B cell (primary cell): ENCODE measurements around the gene RER1. TPM values are rescaled to one million over a fixed set of nuclear protein-coding genes. Genes with fewer than 3 reads are reported as not detected.

Source experiments
- ATAC-seq: fragments of 200-7000 bp; cut with Tn5 transposase; one replicate; pipeline ENCODE4 v1.10.0; 2021; ENCODE audit warnings: low read depth, mild to moderate bottlenecking, moderate number of reproducible peaks, moderate library complexity
- CTCF ChIA-PET: fragments of 350-600 bp; sonication (Branson Sonifier 250); formaldehyde crosslinking; loops from one replicate; lab custom pipeline; 2021; ENCODE audit warnings: antibody characterized with exemption, inconsistent platforms; lab: Charles Lee
- POLR2A ChIA-PET: fragments of 350-600 bp; sonication (Branson Sonifier 250); formaldehyde crosslinking; loops from one replicate; lab custom pipeline; 2021; ENCODE audit warnings: antibody characterized with exemption; lab: Charles Lee
- DNase-seq: peaks from one replicate; pipeline ENCODE4 v3.0.0; 2013
- H2AFZ ChIP-seq: 2 replicates; pipeline ENCODE4 v1.6.1; 2012; ENCODE audit warnings: mild to moderate bottlenecking, low read depth, low read length; ENCODE audit not compliant: insufficient read depth, poor library complexity, severe bottlenecking
- H3K27ac ChIP-seq, 2 donors: 1 replicate in 1 of 2; 2 replicates in 1 of 2; pipeline ENCODE4 v1.5.1; 2012 to 2013; ENCODE audit warnings: low read length in 2 of 2, mild to moderate bottlenecking in 2 of 2, moderate library complexity in 1 of 2
- H3K27me3 ChIP-seq, 4 experiments: fragments of 200-600 bp in 1 of 4; sonication (generic) in 1 of 4; replicated peaks in 1 of 4; 1 replicate in 2 of 4; 2 replicates in 2 of 4; pipeline versions ENCODE4 v1.6.1 to v1.7.0; 2013 to 2016; ENCODE audit warnings: low read length in 3 of 4, mild to moderate bottlenecking in 2 of 4, mixed read lengths in 1 of 4, moderate library complexity in 1 of 4; ENCODE audit not compliant: insufficient read depth in 4 of 4, control insufficient read depth in 3 of 4; ENCODE audit errors: control extremely low read depth in 1 of 4
- H3K36me3 ChIP-seq, 2 experiments: replicated peaks in 1 of 2; 1 replicate in 1 of 2; 2 replicates in 1 of 2; pipeline versions ENCODE4 v1.6.1 to v1.7.1; 2013; ENCODE audit warnings: low read length in 1 of 2; ENCODE audit not compliant: insufficient read depth in 2 of 2, control insufficient read depth in 1 of 2; ENCODE audit errors: control extremely low read depth in 1 of 2, extremely low read depth in 1 of 2
- H3K4me1 ChIP-seq, 2 donors: fragments of 200-600 bp in 1 of 2; sonication (generic) in 1 of 2; 1 replicate in 1 of 2; 2 replicates in 1 of 2; pipeline versions ENCODE4 v1.5.1 to v1.6.1; 2013 to 2017; ENCODE audit warnings: low read length in 2 of 2; ENCODE audit not compliant: control insufficient read depth in 2 of 2, insufficient read depth in 2 of 2
- H3K4me2 ChIP-seq: replicated peaks from 2 replicates; pipeline ENCODE3; 2012; ENCODE audit warnings: mild to moderate bottlenecking, low read depth, low read length; ENCODE audit not compliant: poor library complexity, severe bottlenecking
- H3K4me3 ChIP-seq, 5 experiments: fragments of 200-600 bp in 1 of 5; sonication (generic) in 1 of 5; 1 replicate in 3 of 5; 2 replicates in 2 of 5; pipeline versions ENCODE4 v1.5.1 to v1.7.0; 2011 to 2016; ENCODE audit warnings: low read length in 4 of 5, mild to moderate bottlenecking in 4 of 5, low read depth in 2 of 5, control low read depth in 1 of 5, moderate library complexity in 1 of 5; ENCODE audit not compliant: insufficient read depth in 1 of 5; ENCODE audit errors: control extremely low read depth in 1 of 5, extremely low read depth in 1 of 5
- H3K79me2 ChIP-seq: fragments of 200-600 bp; sonication (generic); one replicate; pipeline ENCODE4 v1.6.0; 2016; ENCODE audit warnings: low read length; ENCODE audit not compliant: control insufficient read depth, insufficient read depth
- H3K9ac ChIP-seq: fragments of 200-600 bp; sonication (generic); 2 replicates; pipeline ENCODE4 v1.6.1; 2017; ENCODE audit warnings: mild to moderate bottlenecking, low read length, moderate library complexity
- H3K9me3 ChIP-seq, 3 donors: one replicate each; pipeline versions ENCODE4 v1.6.1 to v1.7.1; 2013; ENCODE audit warnings: low read length in 2 of 3; ENCODE audit not compliant: control insufficient read depth in 2 of 3, insufficient read depth in 1 of 3; ENCODE audit errors: control extremely low read depth in 1 of 3
- H4K20me1 ChIP-seq: 2 replicates; pipeline ENCODE4 v1.6.0; 2012; ENCODE audit warnings: mild to moderate bottlenecking, low read length; ENCODE audit not compliant: insufficient read depth, control insufficient read depth, poor library complexity, severe bottlenecking
- H3K27ac Mint-ChIP-seq: one replicate; pipeline ENCODE4 v1.8.0; 2021; ENCODE audit warnings: mixed read lengths
- H3K27me3 Mint-ChIP-seq: one replicate; pipeline ENCODE4 v1.8.0; 2021; ENCODE audit warnings: mixed read lengths
- H3K4me1 Mint-ChIP-seq: one replicate; pipeline ENCODE4 v1.8.0; 2021; ENCODE audit warnings: mixed read lengths
- H3K4me3 Mint-ChIP-seq: one replicate; pipeline ENCODE4 v1.8.0; 2021; ENCODE audit warnings: mixed read lengths
- H3K9me3 Mint-ChIP-seq: one replicate; pipeline ENCODE4 v1.8.0; 2022; ENCODE audit warnings: mixed read lengths; ENCODE audit not compliant: insufficient read depth
- EZH2 ChIP-seq: IDR thresholded peaks from 2 replicates; pipeline ENCODE4 v1.6.1; 2012; ENCODE audit warnings: borderline replicate concordance, low read depth, mild to moderate bottlenecking, moderate library complexity, low read length; ENCODE audit not compliant: insufficient read depth, poor library complexity, severe bottlenecking
- WGBS: methylation state at CpG from one replicate; pipeline ENCODE4 v1.1.5; 2013; ENCODE audit warnings: missing lambda C conversion rate; ENCODE audit not compliant: insufficient coverage; 5-methylcytosine and 5-hydroxymethylcytosine counted together
- intact Hi-C: fragments of 100-400 bp; cut with micrococcal nuclease; formaldehyde crosslinking; loops from one replicate; pipeline ENCODE4 v1.10.0; 2022
- polyA plus RNA-seq: library from polyadenylated mRNA; depleted of rRNA; stranded (reverse); fragments of >200 nt; gene quantifications from 2 replicates; pipeline ENCODE4 v1.2.3, GENCODE V29; 2012
- total RNA-seq, 2 donors: library from RNA; stranded (reverse); fragments of 120-200 nt in 1 of 2; gene quantifications; 1 replicate in 1 of 2; 2 replicates in 1 of 2; pipeline versions ENCODE4 v1.2.3 to v1.2.4, GENCODE V29; 2013 to 2022
- TF ChIP-seq, protein P1 (sequence below): fragments of 200-600 bp; IDR thresholded peaks from one replicate; pipeline ENCODE4 v1.8.0; 2022; ENCODE audit warnings: antibody characterized with exemption, mild to moderate bottlenecking

RER1 gene
- total and polyA plus RNA-seq, 2 donors (not counting 1 experiment from before 2014, with no cell fraction given): 78.5 to 118 TPM

DNA sequence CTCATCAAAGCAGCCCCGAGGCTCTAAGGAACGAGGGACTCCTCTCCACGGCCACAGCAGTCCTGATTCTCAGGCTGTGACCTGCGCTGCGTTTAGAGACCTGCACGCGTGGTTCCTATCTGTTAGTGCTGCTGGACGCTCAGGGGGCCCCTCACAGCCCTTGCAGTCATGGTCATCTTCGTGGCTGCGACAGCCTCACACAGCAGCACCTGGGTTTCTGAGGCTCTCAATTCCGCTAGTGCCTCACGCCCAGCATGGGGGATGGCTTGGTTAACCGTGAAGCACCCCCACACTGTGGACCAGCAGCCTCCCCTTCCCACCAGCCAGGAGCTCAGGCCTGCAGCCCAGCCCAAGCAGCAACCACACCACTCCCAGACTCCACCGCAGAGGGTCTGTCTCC lies 8.1 kb upstream of the RER1 start:
- Histone ChIP-seq H4K20me1 (no peaks in the 10 kb centered on the region), H3K27ac (no peak overlapping the region), H3K27me3 (no peaks in the 10 kb centered on the region), H3K4me3 (no peak overlapping the region), H3K4me2 (no peak overlapping the region), H3K9me3 (peaks cover 0 to 13% (median 2%) of the 10 kb centered on the region in 3 donors), H3K9ac (no peak overlapping the region), H3K79me2 (no peaks in the 10 kb centered on the region), H2AFZ (no peak overlapping the region), H3K36me3 (no peaks in the 10 kb centered on the region), H3K4me1 (peaks cover 28 to 51% of the 10 kb centered on the region in 2 donors)
- no peak overlapping the region for H3K27ac Mint-ChIP-seq
- ChIA-PET CTCF (interaction anchor here (12.5 kb wide), 1 partner anchor 189 kb away, joined by 295 read pairs; the partner anchor contains the start of gene FAAP20), POLR2A (no interaction called here)
- WGBS: 94% methylated on average over 13 of the region's 14 CpGs
- H3K4me1 Mint-ChIP-seq: peaks cover 30% of the 10 kb centered on the region
- intact Hi-C loops: loop anchor here (5.0 kb wide), 1 partner anchor 251 kb away; no protein-coding TSS in a partner anchor
- H3K4me3 Mint-ChIP-seq: no peak overlapping the region
- no peaks in the 10 kb centered on the region for H3K27me3 Mint-ChIP-seq
- DNase-seq: no peak
- TF ChIP-seq, protein P1, sequence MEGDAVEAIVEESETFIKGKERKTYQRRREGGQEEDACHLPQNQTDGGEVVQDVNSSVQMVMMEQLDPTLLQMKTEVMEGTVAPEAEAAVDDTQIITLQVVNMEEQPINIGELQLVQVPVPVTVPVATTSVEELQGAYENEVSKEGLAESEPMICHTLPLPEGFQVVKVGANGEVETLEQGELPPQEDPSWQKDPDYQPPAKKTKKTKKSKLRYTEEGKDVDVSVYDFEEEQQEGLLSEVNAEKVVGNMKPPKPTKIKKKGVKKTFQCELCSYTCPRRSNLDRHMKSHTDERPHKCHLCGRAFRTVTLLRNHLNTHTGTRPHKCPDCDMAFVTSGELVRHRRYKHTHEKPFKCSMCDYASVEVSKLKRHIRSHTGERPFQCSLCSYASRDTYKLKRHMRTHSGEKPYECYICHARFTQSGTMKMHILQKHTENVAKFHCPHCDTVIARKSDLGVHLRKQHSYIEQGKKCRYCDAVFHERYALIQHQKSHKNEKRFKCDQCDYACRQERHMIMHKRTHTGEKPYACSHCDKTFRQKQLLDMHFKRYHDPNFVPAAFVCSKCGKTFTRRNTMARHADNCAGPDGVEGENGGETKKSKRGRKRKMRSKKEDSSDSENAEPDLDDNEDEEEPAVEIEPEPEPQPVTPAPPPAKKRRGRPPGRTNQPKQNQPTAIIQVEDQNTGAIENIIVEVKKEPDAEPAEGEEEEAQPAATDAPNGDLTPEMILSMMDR: no peak
- no peak for TF ChIP-seq EZH2
- H3K9me3 Mint-ChIP-seq: no peaks in the 10 kb centered on the region
- no peak for ATAC-seq

DNA sequence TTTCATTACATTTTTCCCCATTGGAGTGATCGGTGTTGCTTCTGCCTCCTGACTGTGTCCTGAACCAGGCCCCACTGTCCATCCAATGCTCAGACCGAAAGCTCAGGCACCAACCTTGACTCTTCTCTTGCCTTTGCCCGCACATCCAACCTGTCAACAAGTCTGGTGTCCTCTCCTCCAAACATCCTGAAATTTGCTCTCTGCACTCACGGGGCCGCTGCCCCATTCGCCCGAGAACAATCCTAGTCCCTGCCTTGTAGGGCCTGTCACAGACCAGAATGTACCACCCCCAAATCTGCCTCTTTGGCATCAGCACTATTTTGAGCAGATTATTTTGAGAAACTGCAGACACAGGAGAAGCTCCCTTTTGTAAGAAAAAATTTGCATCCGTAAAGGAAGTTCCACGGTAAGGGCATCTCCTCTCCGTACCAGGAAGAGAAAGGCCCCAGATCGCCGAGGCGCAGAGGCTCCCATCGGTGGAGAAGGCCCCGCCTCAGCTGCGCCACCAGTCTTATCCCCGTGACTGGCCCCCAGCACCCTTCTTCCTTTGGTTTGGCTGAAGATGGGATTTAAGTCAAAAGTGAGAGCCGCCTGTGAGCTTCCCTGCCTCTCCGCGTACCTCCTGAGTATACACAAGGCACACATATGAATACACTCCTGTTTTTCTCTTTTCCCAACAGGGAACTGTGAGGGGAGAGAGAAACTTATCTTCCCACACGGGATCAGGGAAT lies 7.3 kb upstream of the RER1 start:
- Histone ChIP-seq H3K9ac (no peak overlapping the region), H3K27ac (no peak overlapping the region), H3K27me3 (no peaks in the 10 kb centered on the region), H4K20me1 (no peaks in the 10 kb centered on the region), H2AFZ (no peak overlapping the region), H3K4me1 (peaks cover 21 to 44% of the 10 kb centered on the region in 2 donors), H3K79me2 (no peaks in the 10 kb centered on the region), H3K4me3 (no peak overlapping the region), H3K9me3 (peaks cover 0 to 6% (median 2%) of the 10 kb centered on the region in 3 donors), H3K36me3 (no peaks in the 10 kb centered on the region), H3K4me2 (no peak overlapping the region)
- intact Hi-C loops: loop anchor here (5.0 kb wide), 1 partner anchor 252 kb away; no protein-coding TSS in a partner anchor
- 99% methylated on average over 11 of the region's 21 CpGs for WGBS
- no peak for TF ChIP-seq EZH2
- TF ChIP-seq, protein P1: no peak
- POLR2A ChIA-PET: no interaction called here
- peaks cover 24% of the 10 kb centered on the region for H3K4me1 Mint-ChIP-seq
- H3K4me3 Mint-ChIP-seq: no peak overlapping the region
- H3K9me3 Mint-ChIP-seq: no peaks in the 10 kb centered on the region
- DNase-seq: no peak
- no peak for ATAC-seq
- H3K27me3 Mint-ChIP-seq: no peaks in the 10 kb centered on the region
- H3K27ac Mint-ChIP-seq: no peak overlapping the region
- CTCF ChIA-PET: interaction anchor here (0.9 to 12.5 kb wide), 2 partner anchors 179 to 190 kb away, joined by 3 to 295 read pairs; partner anchors contain the start of gene FAAP20
